Neuronal stem cell (in vitro differentiated cells): Measurements from ENCODE around the gene SSR3.

ENCODE experiments used
- DNase-seq: peaks from one replicate; pipeline ENCODE4 v3.0.0-alpha.2; 2013; ENCODE audit warnings: low spot score
- H2AFZ ChIP-seq: one replicate; pipeline ENCODE4 v1.6.1; 2013; ENCODE audit warnings: mild to moderate bottlenecking, low read length, inconsistent platforms
- H2AK5ac ChIP-seq: 2 replicates; pipeline ENCODE4 v1.6.1; 2013; ENCODE audit warnings: low read depth, mild to moderate bottlenecking, inconsistent platforms, low read length, moderate library complexity, mixed read lengths
- H2BK120ac ChIP-seq: 2 replicates; pipeline ENCODE4 v1.6.1; 2013; ENCODE audit warnings: low read depth, mild to moderate bottlenecking, inconsistent platforms, low read length, moderate library complexity, mixed read lengths
- H2BK12ac ChIP-seq: one replicate; pipeline ENCODE4 v1.6.1; 2013; ENCODE audit warnings: low read length, inconsistent platforms
- H2BK15ac ChIP-seq: 2 replicates; pipeline ENCODE4 v1.6.1; 2013; ENCODE audit warnings: mild to moderate bottlenecking, low read length, inconsistent platforms, mixed read lengths
- H2BK5ac ChIP-seq: one replicate; pipeline ENCODE4 v1.6.1; 2013; ENCODE audit warnings: inconsistent platforms, mild to moderate bottlenecking, low read length, moderate library complexity
- H3K14ac ChIP-seq: one replicate; pipeline ENCODE4 v1.6.1; 2013; ENCODE audit warnings: low read length, inconsistent platforms
- H3K18ac ChIP-seq: 2 replicates; pipeline ENCODE4 v1.6.1; 2013; ENCODE audit warnings: low read length, inconsistent platforms
- H3K23ac ChIP-seq: 2 replicates; pipeline ENCODE4 v1.6.1; 2013; ENCODE audit warnings: low read depth, mild to moderate bottlenecking, mixed read lengths, low read length, inconsistent platforms; ENCODE audit not compliant: poor library complexity
- H3K27ac ChIP-seq: replicated peaks from 3 replicates; pipeline ENCODE4 v1.5.1; 2013; ENCODE audit warnings: low read length, inconsistent platforms
- H3K27me3 ChIP-seq, 3 experiments: 2 replicates each; pipeline ENCODE4 v1.6.1; 2013; ENCODE audit warnings: low read length in 3 of 3, mild to moderate bottlenecking in 2 of 3, inconsistent platforms in 1 of 3, low read depth in 1 of 3, mixed read lengths in 1 of 3, moderate library complexity in 1 of 3; ENCODE audit not compliant: control insufficient read depth in 3 of 3, insufficient read depth in 3 of 3
- H3K36me3 ChIP-seq, 2 donors: replicated peaks in 1 of 2; 2 replicates each; pipeline ENCODE4 v1.6.1; 2013; ENCODE audit warnings: low read length in 2 of 2; ENCODE audit not compliant: control insufficient read depth in 2 of 2, insufficient read depth in 2 of 2
- H3K4ac ChIP-seq: 2 replicates; pipeline ENCODE4 v1.6.1; 2013; ENCODE audit warnings: inconsistent platforms, mild to moderate bottlenecking, low read length, moderate library complexity
- H3K4me1 ChIP-seq, 2 donors: 1 replicate in 1 of 2; 2 replicates in 1 of 2; pipeline ENCODE4 v1.6.1; 2013; ENCODE audit warnings: low read length in 2 of 2, low read depth in 1 of 2; ENCODE audit not compliant: control insufficient read depth in 2 of 2, insufficient read depth in 1 of 2
- H3K4me2 ChIP-seq: one replicate; pipeline ENCODE4 v1.6.1; 2013; ENCODE audit warnings: mild to moderate bottlenecking, low read length, inconsistent platforms; ENCODE audit not compliant: insufficient read depth, poor library complexity, severe bottlenecking
- H3K4me3 ChIP-seq, 2 donors: 2 replicates each; pipeline ENCODE4 v1.5.1; 2013; ENCODE audit warnings: low read length in 2 of 2, mild to moderate bottlenecking in 2 of 2, inconsistent platforms in 1 of 2, moderate library complexity in 1 of 2
- H3K79me1 ChIP-seq: one replicate; pipeline ENCODE4 v1.6.1; 2013; ENCODE audit warnings: low read depth, mild to moderate bottlenecking, inconsistent platforms, low read length, moderate library complexity
- H3K9ac ChIP-seq: one replicate; pipeline ENCODE4 v1.6.1; 2013; ENCODE audit warnings: mild to moderate bottlenecking, low read depth, low read length, inconsistent platforms; ENCODE audit not compliant: poor library complexity
- H3K9me3 ChIP-seq, 2 donors: replicated peaks in 1 of 2; 2 replicates each; pipeline versions ENCODE3 to v1.6.1; 2013; ENCODE audit warnings: low read length in 2 of 2, mild to moderate bottlenecking in 2 of 2, inconsistent platforms in 1 of 2, low read depth in 1 of 2, mixed read lengths in 1 of 2, moderate library complexity in 1 of 2; ENCODE audit not compliant: control insufficient read depth in 2 of 2, insufficient read depth in 1 of 2
- H4K8ac ChIP-seq: one replicate; pipeline ENCODE4 v1.6.1; 2013; ENCODE audit warnings: low read depth, mild to moderate bottlenecking, inconsistent platforms, low read length, moderate library complexity
- H4K91ac ChIP-seq: one replicate; pipeline ENCODE4 v1.6.1; 2013; ENCODE audit warnings: low read length, low read depth, mild to moderate bottlenecking, inconsistent platforms; ENCODE audit not compliant: poor library complexity
- WGBS, 2 donors: extraction: QIAGEN DNeasy Blood & Tissue Kit; methylation state at CpG; one replicate each; pipeline ENCODE4 v1.1.7; 2013; ENCODE audit warnings: missing lambda C conversion rate in 2 of 2, mixed read lengths in 1 of 2; ENCODE audit not compliant: insufficient read length in 2 of 2, insufficient replicate concordance in 1 of 2; ENCODE audit errors: extremely low coverage in 2 of 2; 5-methylcytosine and 5-hydroxymethylcytosine counted together

SSR3 gene

DNA sequence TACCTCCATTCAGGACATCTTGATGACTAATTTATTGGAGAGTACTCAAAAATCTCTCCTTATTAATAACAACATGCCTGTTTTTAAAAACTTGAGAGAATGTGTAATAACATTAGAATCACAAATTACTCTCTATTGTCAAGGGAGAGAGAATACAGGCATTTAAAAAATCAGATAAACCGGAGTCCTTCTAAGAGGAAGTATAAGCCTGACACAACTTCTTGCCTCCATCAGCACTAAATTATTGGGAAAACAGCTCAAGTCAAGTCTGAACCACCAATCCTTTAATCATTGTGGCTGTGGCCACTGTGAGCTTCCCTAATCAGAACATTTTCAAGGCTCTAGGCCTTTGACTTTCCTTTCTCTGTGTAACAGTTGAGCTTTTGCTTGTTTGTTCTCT is 38.0 kb downstream of the SSR3 start:
- Histone ChIP-seq H4K8ac (no peak overlapping the region), H3K9ac (no peak overlapping the region), H3K9me3 (no peaks in the 10 kb centered on the region), H3K27ac (no peak overlapping the region), H3K79me1 (no peaks in the 10 kb centered on the region), H2BK12ac (no peak overlapping the region), H3K4me1 (peaks cover 0 to 5% of the 10 kb centered on the region in 2 donors), H2BK15ac (no peak overlapping the region), H2AFZ (no peak overlapping the region), H3K23ac (no peak overlapping the region), H2BK120ac (no peak overlapping the region), H3K4ac (no peak overlapping the region), H4K91ac (no peak overlapping the region), H3K18ac (no peak overlapping the region), H2BK5ac (no peak overlapping the region), H3K4me3 (no peak overlapping the region), H3K27me3 (no peaks in the 10 kb centered on the region), H3K14ac (no peak overlapping the region), H3K36me3 (no peaks in the 10 kb centered on the region), H3K4me2 (no peak overlapping the region), H2AK5ac (no peak overlapping the region)
- DNase-seq: no peak
- WGBS, 2 donors: no CpG with 5 or more reads among the region's 1 CpG

DNA sequence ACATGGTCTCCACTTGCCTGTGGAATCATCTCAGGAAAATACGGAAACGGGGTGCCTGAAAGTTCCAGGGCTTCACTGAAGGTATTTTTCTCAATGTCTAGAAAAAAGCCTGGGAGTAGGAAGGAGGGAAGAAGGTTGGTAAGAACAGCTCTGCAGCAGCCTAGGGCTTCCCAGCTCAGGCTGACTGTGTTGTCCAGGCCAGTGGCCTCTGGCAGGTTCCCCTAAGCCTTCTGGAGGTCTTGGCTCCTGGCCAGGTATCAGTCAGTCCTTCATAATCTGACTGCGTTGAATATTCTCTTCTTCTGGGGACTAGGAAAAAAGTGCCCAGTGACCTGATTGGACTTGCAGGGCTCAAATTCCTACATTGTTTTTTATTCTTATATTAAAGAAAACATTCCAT is 38.6 kb downstream of the SSR3 start:
- Histone ChIP-seq H2BK12ac (no peak overlapping the region), H3K27ac (no peak overlapping the region), H3K23ac (no peak overlapping the region), H3K4ac (no peak overlapping the region), H3K4me2 (no peak overlapping the region), H2BK5ac (no peak overlapping the region), H2AFZ (no peak overlapping the region), H3K14ac (no peak overlapping the region), H2BK15ac (no peak overlapping the region), H2AK5ac (no peak overlapping the region), H3K4me3 (no peak overlapping the region), H3K36me3 (no peaks in the 10 kb centered on the region), H3K18ac (no peak overlapping the region), H3K9me3 (no peaks in the 10 kb centered on the region), H4K8ac (no peak overlapping the region), H4K91ac (no peak overlapping the region), H3K27me3 (no peaks in the 10 kb centered on the region), H2BK120ac (no peak overlapping the region), H3K4me1 (peaks cover 0 to 5% of the 10 kb centered on the region in 2 donors), H3K79me1 (no peaks in the 10 kb centered on the region), H3K9ac (no peak overlapping the region)
- no peak for DNase-seq
- WGBS, 2 donors: no CpG with 5 or more reads among the region's 3 CpGs

- Histone ChIP-seq H3K4me2 (no peak overlapping the region), H2AFZ (no peak overlapping the region), H3K14ac (no peak overlapping the region), H2BK5ac (no peak overlapping the region), H3K9ac (no peak overlapping the region), H4K91ac (no peak overlapping the region), H2AK5ac (no peak overlapping the region), H3K18ac (no peak overlapping the region), H3K79me1 (no peaks in the 10 kb centered on the region), H2BK12ac (no peak overlapping the region), H2BK120ac (no peak overlapping the region), H3K4ac (no peak overlapping the region), H3K4me3 (no peak overlapping the region), H4K8ac (no peak overlapping the region), H3K27ac (no peak overlapping the region), H3K23ac (no peak overlapping the region), H3K27me3 (peaks cover 0 to 3% (median 0%) of the 10 kb centered on the region in 3 experiments), H3K36me3 (no peaks in the 10 kb centered on the region), H3K4me1 (peaks cover 0 to 5% of the 10 kb centered on the region in 2 donors), H2BK15ac (no peak overlapping the region), H3K9me3 (no peaks in the 10 kb centered on the region)
- WGBS, 2 donors: no CpG with 5 or more reads among the region's 5 CpGs
- no peak for DNase-seq
Measured at GRCh38 chr3:156513619-156514018, 41.3 kb downstream of the SSR3 start.

DNA sequence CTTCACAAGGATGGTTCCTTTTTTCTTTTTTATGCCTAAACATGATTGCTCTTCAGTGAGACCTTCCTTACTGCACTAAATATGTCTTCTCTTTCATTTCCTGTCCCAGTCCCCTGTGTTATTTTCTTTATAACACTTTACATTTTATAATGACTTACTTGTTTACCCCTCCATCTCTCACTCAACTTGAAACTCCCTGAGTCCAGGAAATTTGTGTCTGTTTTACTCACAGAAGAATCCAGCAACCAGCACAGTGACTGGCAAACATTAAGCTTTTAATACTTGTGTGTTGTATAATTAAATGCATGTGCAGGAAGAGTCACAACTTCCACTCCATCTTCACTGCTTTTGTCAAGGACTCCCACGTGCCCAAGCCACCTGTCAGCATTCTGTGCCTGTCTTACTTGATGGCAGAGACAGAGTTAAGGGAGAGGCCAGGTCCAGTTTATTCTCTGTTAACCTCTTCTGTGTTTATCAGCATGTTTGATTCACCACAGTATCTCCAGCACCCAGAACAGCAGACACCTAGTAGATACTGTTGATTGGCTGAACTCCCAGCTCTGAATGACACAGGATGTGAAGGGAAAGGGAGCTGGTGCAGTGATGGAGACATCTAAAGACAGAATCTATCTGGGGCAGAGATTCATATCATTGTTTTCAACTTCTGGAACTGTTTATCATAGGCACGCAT is 42.8 kb downstream of the SSR3 start:
- no peak overlapping the region for H2BK5ac ChIP-seq
- no peaks in the 10 kb centered on the region for H3K36me3 ChIP-seq
- H3K14ac ChIP-seq: no peak overlapping the region
- no peak overlapping the region for H3K27ac ChIP-seq
- H3K4me1 ChIP-seq: peaks cover 0 to 5% of the 10 kb centered on the region in 2 donors
- no peak for DNase-seq
- no peak overlapping the region for H3K4ac ChIP-seq
- H2AK5ac ChIP-seq: no peak overlapping the region
- no peak overlapping the region for H3K9ac ChIP-seq
- H3K18ac ChIP-seq: no peak overlapping the region
- H3K4me2 ChIP-seq: no peak overlapping the region
- WGBS, 2 donors: no CpG with 5 or more reads among the region's 2 CpGs
- no peak overlapping the region for H2BK12ac ChIP-seq
- no peak overlapping the region for H2BK120ac ChIP-seq
- H3K27me3 ChIP-seq: peaks cover 0 to 5% (median 0%) of the 10 kb centered on the region in 3 experiments
- no peaks in the 10 kb centered on the region for H3K9me3 ChIP-seq
- H3K79me1 ChIP-seq: no peaks in the 10 kb centered on the region
- H4K91ac ChIP-seq: no peak overlapping the region
- H2BK15ac ChIP-seq: no peak overlapping the region
- no peak overlapping the region for H4K8ac ChIP-seq
- H3K4me3 ChIP-seq: no peak overlapping the region
- no peak overlapping the region for H2AFZ ChIP-seq
- H3K23ac ChIP-seq: no peak overlapping the region
